ENCODE data around the gene TKFC. TPM values are rescaled to one million over a fixed set of nuclear protein-coding genes. Genes with fewer than 3 reads are reported as not detected.

TKFC gene
- total RNA-seq, 1 donor from 2014 or later = 72.6 TPM

DNA sequence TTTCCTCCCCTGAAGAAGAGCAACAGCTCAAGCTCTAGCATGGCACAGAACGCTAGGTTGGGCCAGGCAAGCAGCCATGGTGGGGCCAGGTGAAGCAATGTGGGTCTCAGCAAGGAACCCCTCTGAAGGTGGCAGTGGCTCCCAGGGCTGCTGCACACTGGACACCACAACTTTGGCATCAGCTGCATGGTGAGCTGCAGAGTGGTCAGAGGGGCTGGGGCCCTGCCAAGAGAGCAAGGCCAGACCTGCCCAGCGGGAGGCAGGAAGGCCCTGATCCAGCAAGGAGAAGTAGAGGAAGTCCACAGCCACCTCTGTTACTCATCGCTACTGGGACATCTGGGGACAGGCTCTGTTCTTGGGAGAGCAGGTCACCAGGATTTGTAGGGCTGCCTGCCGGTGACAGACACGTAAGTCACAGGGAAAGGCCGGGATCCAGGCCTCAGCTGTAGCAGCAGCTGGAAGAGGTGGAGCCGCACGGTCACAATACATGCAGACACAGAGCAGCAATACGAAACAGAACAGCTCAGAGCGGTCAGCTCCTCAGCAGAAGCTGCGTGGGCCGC is 16.2 kb downstream of the TKFC start:
- H3K4me1 Mint-ChIP-seq (ENCODE audit: unreplicated experiment) = no peaks in the 10 kb centered on the region
- H3K27ac Mint-ChIP-seq = no peak overlapping the region
- peaks cover 10% of the 10 kb centered on the region for H3K36me3 Mint-ChIP-seq
- no peak overlapping the region for H3K4me3 Mint-ChIP-seq
- no peaks in the 10 kb centered on the region for H3K9me3 Mint-ChIP-seq
- H3K27me3 Mint-ChIP-seq = no peaks in the 10 kb centered on the region
- no peak for DNase-seq (ENCODE audit: extremely low spot score, unreplicated experiment)
- TF ChIP-seq CTCF (conservative IDR thresholded peaks at IDR 0.05) = no peak

DNA sequence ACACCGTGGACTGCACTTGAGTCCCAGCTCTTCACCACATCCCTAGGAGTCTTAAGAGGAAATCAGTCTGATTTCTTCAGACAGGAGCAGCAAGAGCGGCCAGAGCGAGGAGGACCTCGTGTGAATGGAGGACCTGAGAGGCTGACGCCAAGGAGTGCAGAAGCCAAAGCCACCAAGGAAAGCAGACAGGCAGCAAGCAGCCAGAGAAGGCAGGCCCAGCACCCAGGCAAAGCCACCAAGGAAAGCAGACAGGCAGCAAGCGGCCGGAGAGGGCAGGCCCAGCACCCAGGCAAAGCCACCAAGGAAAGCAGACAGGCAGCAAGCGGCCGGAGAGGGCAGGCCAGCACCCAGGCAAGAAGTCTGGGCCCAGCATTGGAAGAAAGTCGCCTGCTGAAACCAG is 16.9 kb downstream of the TKFC start:
- H3K27me3 Mint-ChIP-seq = no peaks in the 10 kb centered on the region
- peaks cover 10% of the 10 kb centered on the region for H3K36me3 Mint-ChIP-seq
- H3K9me3 Mint-ChIP-seq = no peaks in the 10 kb centered on the region
- TF ChIP-seq CTCF (conservative IDR thresholded peaks at IDR 0.05) = no peak
- H3K27ac Mint-ChIP-seq = no peak overlapping the region
- H3K4me3 Mint-ChIP-seq = no peak overlapping the region
- H3K4me1 Mint-ChIP-seq (ENCODE audit: unreplicated experiment) = no peaks in the 10 kb centered on the region
- DNase-seq (ENCODE audit: extremely low spot score, unreplicated experiment) = no peak

GRCh38 chr11:61350336-61350735 is 17.3 kb downstream of the TKFC start:
- Mint-ChIP-seq H3K9me3 (no peaks in the 10 kb centered on the region), H3K4me1 (ENCODE audit: unreplicated experiment) (no peaks in the 10 kb centered on the region), H3K4me3 (no peak overlapping the region), H3K27me3 (no peaks in the 10 kb centered on the region), H3K27ac (no peak overlapping the region), H3K36me3 (peaks cover 10% of the 10 kb centered on the region)
- no peak for TF ChIP-seq CTCF (conservative IDR thresholded peaks at IDR 0.05)
- no peak for DNase-seq (ENCODE audit: extremely low spot score, unreplicated experiment)

- no peak overlapping the region for H3K27ac Mint-ChIP-seq
- no peak overlapping the region for H3K4me3 Mint-ChIP-seq
- no peak for DNase-seq (ENCODE audit: extremely low spot score, unreplicated experiment)
- H3K36me3 Mint-ChIP-seq = peaks cover 10% of the 10 kb centered on the region
- H3K27me3 Mint-ChIP-seq = no peaks in the 10 kb centered on the region
- H3K9me3 Mint-ChIP-seq = no peaks in the 10 kb centered on the region
- TF ChIP-seq CTCF (conservative IDR thresholded peaks at IDR 0.05) = no peak
- H3K4me1 Mint-ChIP-seq (ENCODE audit: unreplicated experiment) = no peaks in the 10 kb centered on the region
These were observed 17.8 kb downstream of the TKFC start for GRCh38 chr11:61350803-61351202.

DNA sequence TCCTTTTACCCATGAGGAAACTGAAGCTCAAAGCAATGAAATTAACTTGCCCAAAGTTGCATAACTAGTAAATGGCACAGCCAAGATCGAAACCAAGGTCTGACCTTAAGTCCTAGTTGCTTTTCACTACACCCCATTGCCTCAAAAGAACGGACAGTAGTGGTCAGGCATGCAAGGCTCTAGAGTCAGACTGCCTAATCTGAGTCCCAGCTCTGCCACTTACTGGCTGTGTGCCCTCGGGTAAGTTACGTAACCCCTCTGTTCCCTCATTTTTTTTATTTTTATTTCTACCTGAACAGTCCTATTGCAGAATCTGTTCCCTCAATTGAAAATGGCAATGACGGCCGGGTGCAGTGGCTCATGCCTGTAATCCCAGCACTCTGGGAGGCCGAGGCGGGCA is 19.0 kb downstream of the TKFC start:
- no peak for DNase-seq (ENCODE audit: extremely low spot score, unreplicated experiment)
- peaks cover 10% of the 10 kb centered on the region for H3K36me3 Mint-ChIP-seq
- TF ChIP-seq CTCF (conservative IDR thresholded peaks at IDR 0.05) = no peak
- no peaks in the 10 kb centered on the region for H3K27me3 Mint-ChIP-seq
- no peaks in the 10 kb centered on the region for H3K4me1 Mint-ChIP-seq (ENCODE audit: unreplicated experiment)
- H3K9me3 Mint-ChIP-seq = no peaks in the 10 kb centered on the region
- no peak overlapping the region for H3K27ac Mint-ChIP-seq
- no peak overlapping the region for H3K4me3 Mint-ChIP-seq

All from type B pancreatic cell (in vitro differentiated cells).